Neuron (in vitro differentiated cells): ENCODE data around the gene PREX1.

Source experiments
- H2AFZ ChIP-seq: one replicate; pipeline ENCODE4 v1.6.1; 2013; ENCODE audit warnings: low read depth, mild to moderate bottlenecking, inconsistent platforms, low read length, moderate library complexity
- H3K27me3 ChIP-seq: one replicate; pipeline ENCODE4 v1.6.1; 2013; ENCODE audit warnings: low read length; ENCODE audit not compliant: insufficient read depth
- H3K36me3 ChIP-seq: one replicate; pipeline ENCODE4 v1.6.1; 2013; ENCODE audit warnings: low read length; ENCODE audit not compliant: insufficient read depth
- H3K4me1 ChIP-seq: one replicate; pipeline ENCODE4 v1.6.1; 2013; ENCODE audit warnings: low read length; ENCODE audit not compliant: insufficient read depth
- H3K4me3 ChIP-seq: 2 replicates; pipeline ENCODE4 v1.5.1; 2013; ENCODE audit warnings: mild to moderate bottlenecking, low read length, moderate library complexity
- H3K9me3 ChIP-seq: one replicate; pipeline ENCODE4 v1.6.1; 2013; ENCODE audit warnings: low read length

The PREX1 gene

GRCh38 chr20:48723308-48724264, 104.2 kb downstream of the PREX1 start:
- no peaks in the 10 kb centered on the region for H3K9me3 ChIP-seq
- H3K4me1 ChIP-seq: no peaks in the 10 kb centered on the region
- H2AFZ ChIP-seq: no peak overlapping the region
- no peaks in the 10 kb centered on the region for H3K27me3 ChIP-seq
- H3K4me3 ChIP-seq: no peak overlapping the region
- peaks cover 31% of the 10 kb centered on the region for H3K36me3 ChIP-seq

GRCh38 chr20:48722737-48723191, 105.0 kb downstream of the PREX1 start:
- Histone ChIP-seq H2AFZ (no peak overlapping the region), H3K27me3 (no peaks in the 10 kb centered on the region), H3K4me1 (no peaks in the 10 kb centered on the region), H3K4me3 (no peak overlapping the region), H3K9me3 (no peaks in the 10 kb centered on the region), H3K36me3 (peaks cover 31% of the 10 kb centered on the region)

- Histone ChIP-seq H3K27me3 (no peaks in the 10 kb centered on the region), H3K4me1 (no peaks in the 10 kb centered on the region), H3K36me3 (peaks cover 30% of the 10 kb centered on the region), H3K4me3 (no peak overlapping the region), H3K9me3 (no peaks in the 10 kb centered on the region), H2AFZ (no peak overlapping the region)
These were observed 105.6 kb downstream of the PREX1 start for GRCh38 chr20:48722002-48722731.

- Histone ChIP-seq H3K4me1 (no peaks in the 10 kb centered on the region), H2AFZ (no peak overlapping the region), H3K4me3 (no peak overlapping the region), H3K36me3 (peaks cover 26% of the 10 kb centered on the region), H3K27me3 (no peaks in the 10 kb centered on the region), H3K9me3 (no peaks in the 10 kb centered on the region)
These were observed 106.3 kb downstream of the PREX1 start for GRCh38 chr20:48721324-48722001.

- Histone ChIP-seq H3K27me3 (no peaks in the 10 kb centered on the region), H2AFZ (no peak overlapping the region), H3K36me3 (peaks cover 16% of the 10 kb centered on the region), H3K9me3 (no peaks in the 10 kb centered on the region), H3K4me1 (no peaks in the 10 kb centered on the region), H3K4me3 (no peak overlapping the region)
These were observed 107.4 kb downstream of the PREX1 start for GRCh38 chr20:48720256-48720985.

GRCh38 chr20:48719598-48720255, 108.1 kb downstream of the PREX1 start:
- Histone ChIP-seq H3K9me3 (no peaks in the 10 kb centered on the region), H3K4me1 (no peaks in the 10 kb centered on the region), H2AFZ (no peak overlapping the region), H3K4me3 (no peak overlapping the region), H3K36me3 (peaks cover 10% of the 10 kb centered on the region), H3K27me3 (no peaks in the 10 kb centered on the region)

- Histone ChIP-seq H2AFZ (no peak overlapping the region), H3K36me3 (peaks cover 5% of the 10 kb centered on the region), H3K4me1 (no peaks in the 10 kb centered on the region)
These were observed 108.8 kb downstream of the PREX1 start for GRCh38 chr20:48718786-48719578.

GRCh38 chr20:48717680-48718223, 110.0 kb downstream of the PREX1 start:
- no peak overlapping the region for H2AFZ ChIP-seq
- peaks cover 2% of the 10 kb centered on the region for H3K36me3 ChIP-seq
- H3K27me3 ChIP-seq: no peaks in the 10 kb centered on the region
- H3K4me3 ChIP-seq: no peak overlapping the region
- H3K4me1 ChIP-seq: no peaks in the 10 kb centered on the region
- no peaks in the 10 kb centered on the region for H3K9me3 ChIP-seq

More at GRCh38 chr20:48718786-48719578, 108.8 kb downstream of the PREX1 start:
- no peaks in the 10 kb centered on the region for H3K27me3 ChIP-seq
- no peaks in the 10 kb centered on the region for H3K9me3 ChIP-seq
- H3K4me3 ChIP-seq: no peak overlapping the region

- H2AFZ ChIP-seq: no peak overlapping the region
- H3K36me3 ChIP-seq: peaks cover 2% of the 10 kb centered on the region
- H3K9me3 ChIP-seq: no peaks in the 10 kb centered on the region
- H3K4me3 ChIP-seq: no peak overlapping the region
- no peaks in the 10 kb centered on the region for H3K4me1 ChIP-seq
- no peaks in the 10 kb centered on the region for H3K27me3 ChIP-seq
These were observed 110.6 kb downstream of the PREX1 start for GRCh38 chr20:48717095-48717672.

- peaks cover 2% of the 10 kb centered on the region for H3K36me3 ChIP-seq
- H3K4me3 ChIP-seq: no peak overlapping the region
- H3K27me3 ChIP-seq: no peaks in the 10 kb centered on the region
- H2AFZ ChIP-seq: no peak overlapping the region
- no peaks in the 10 kb centered on the region for H3K4me1 ChIP-seq
- no peaks in the 10 kb centered on the region for H3K9me3 ChIP-seq
These were observed 111.3 kb downstream of the PREX1 start for GRCh38 chr20:48716541-48716940.

GRCh38 chr20:48716086-48716485, 111.7 kb downstream of the PREX1 start:
- Histone ChIP-seq H3K36me3 (peaks cover 2% of the 10 kb centered on the region), H2AFZ (no peak overlapping the region), H3K27me3 (no peaks in the 10 kb centered on the region), H3K4me3 (no peak overlapping the region), H3K9me3 (no peaks in the 10 kb centered on the region), H3K4me1 (no peaks in the 10 kb centered on the region)
